Gastroesophageal sphincter (tissue), 4 donors: ENCODE measurements around the gene RBM33. TPM values are rescaled to one million over a fixed set of nuclear protein-coding genes. Genes with fewer than 3 reads are reported as not detected.

Source experiments
- ATAC-seq: fragments of 150-250 bp; one replicate; pipeline ENCODE4 v1.9.1; 2016; ENCODE audit warnings: mild to moderate bottlenecking, moderate library complexity
- H3K27ac ChIP-seq, 4 donors: fragments of 200-600 bp; sonication (generic) in 3 of 4; 1 replicate in 3 of 4; 2 replicates in 1 of 4; pipeline ENCODE4 v1.5.1; 2016 to 2019
- H3K27me3 ChIP-seq: fragments of 200-600 bp; sonication (generic); one replicate; pipeline ENCODE4 v1.5.1; 2019
- H3K36me3 ChIP-seq, 2 donors: fragments of 200-600 bp; sonication (generic); one replicate each; pipeline ENCODE4 v1.5.1; 2019; ENCODE audit warnings: control low read depth in 1 of 2
- H3K4me1 ChIP-seq, 3 donors: fragments of 200-600 bp; sonication (generic); 1 replicate in 2 of 3; 2 replicates in 1 of 3; pipeline ENCODE4 v1.5.1; 2016 to 2019; ENCODE audit warnings: control low read depth in 2 of 3
- H3K4me3 ChIP-seq, 2 donors: fragments of 200-600 bp; sonication (generic); one replicate each; pipeline ENCODE4 v1.5.1; 2019; ENCODE audit warnings: mild to moderate bottlenecking in 1 of 2, moderate library complexity in 1 of 2
- H3K9me3 ChIP-seq, 3 donors: fragments of 200-600 bp; sonication (generic); one replicate each; pipeline ENCODE4 v1.5.1; 2017 to 2019; ENCODE audit warnings: control low read depth in 2 of 3
- EP300 ChIP-seq: sonication (generic); formaldehyde crosslinking; IDR thresholded peaks from one replicate; pipeline ENCODE4 v1.6.1; 2017; ENCODE audit warnings: antibody characterized with exemption, mild to moderate bottlenecking
- POLR2A ChIP-seq, 2 donors: fragments of 450-650 bp; IDR thresholded peaks; one replicate each; pipeline ENCODE4 v1.6.1; 2017; ENCODE audit warnings: antibody characterized with exemption in 2 of 2, mild to moderate bottlenecking in 2 of 2, moderate library complexity in 1 of 2
- POLR2AphosphoS5 ChIP-seq: sonication (generic); formaldehyde crosslinking; IDR thresholded peaks from one replicate; pipeline ENCODE4 v1.6.1; 2017; ENCODE audit warnings: antibody characterized with exemption
- WGBS, 2 donors: methylation state at CpG; one replicate each; pipeline ENCODE4 v1.1.5; 2018; ENCODE audit warnings: low coverage in 1 of 2; 5-methylcytosine and 5-hydroxymethylcytosine counted together
- total RNA-seq, 4 donors: library from RNA; depleted of rRNA; stranded (reverse); fragments of >200 nt; gene quantifications; one replicate each; pipeline ENCODE4 v1.1.0, GENCODE V29; 2016
- TF ChIP-seq, protein P1 (sequence below), 4 experiments: fragments of 200-600 bp in 2 of 4; fragments of 450-650 bp in 2 of 4; sonication (generic) in 1 of 4; IDR thresholded peaks; one replicate each; pipeline ENCODE4 v1.5.1; 2017 to 2019; ENCODE audit warnings: antibody characterized with exemption in 4 of 4, mild to moderate bottlenecking in 2 of 4, moderate library complexity in 2 of 4

The RBM33 gene
- total RNA-seq, 4 donors from 2014 or later, result 25.2 to 67.4 (median 37.6) TPM

DNA sequence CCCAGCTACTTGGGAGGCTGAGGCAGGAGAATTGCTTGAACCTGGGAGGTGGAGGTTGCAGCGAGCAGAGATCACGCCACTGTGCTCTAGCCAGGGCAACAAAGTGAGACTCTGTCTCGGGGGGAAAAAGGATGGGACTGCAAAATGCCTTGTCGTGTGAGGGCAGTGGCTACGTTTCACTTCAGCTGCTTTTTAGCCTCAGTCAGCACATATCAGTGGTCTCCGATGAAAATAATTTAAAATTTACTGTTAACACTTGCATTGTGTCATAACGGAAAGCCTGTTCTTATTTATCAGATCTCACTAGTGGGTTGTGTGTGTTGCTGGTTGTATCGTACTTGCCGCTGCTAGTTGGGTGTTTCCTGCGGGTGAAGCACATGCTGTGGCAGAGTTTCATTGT, 61.9 kb downstream of the RBM33 start:
- no peak overlapping the region for H3K4me3 ChIP-seq
- 93 to 98% methylated on average over 4 to 5 of the region's 10 CpGs for WGBS, 2 donors
- peaks cover 0 to 92% of the 10 kb centered on the region in 2 donors for H3K36me3 ChIP-seq
- no peak overlapping the region for H3K27ac ChIP-seq
- no peaks in the 10 kb centered on the region for H3K27me3 ChIP-seq
- H3K9me3 ChIP-seq, result no peaks in the 10 kb centered on the region
- H3K4me1 ChIP-seq, result peaks cover 0 to 5% (median 0%) of the 10 kb centered on the region in 3 donors
- no peak for ATAC-seq
- TF ChIP-seq EP300 (no peak), POLR2A (IDR thresholded peaks at IDR 0.05) (no peak), POLR2AphosphoS5 (no peak)
- TF ChIP-seq, protein P1, sequence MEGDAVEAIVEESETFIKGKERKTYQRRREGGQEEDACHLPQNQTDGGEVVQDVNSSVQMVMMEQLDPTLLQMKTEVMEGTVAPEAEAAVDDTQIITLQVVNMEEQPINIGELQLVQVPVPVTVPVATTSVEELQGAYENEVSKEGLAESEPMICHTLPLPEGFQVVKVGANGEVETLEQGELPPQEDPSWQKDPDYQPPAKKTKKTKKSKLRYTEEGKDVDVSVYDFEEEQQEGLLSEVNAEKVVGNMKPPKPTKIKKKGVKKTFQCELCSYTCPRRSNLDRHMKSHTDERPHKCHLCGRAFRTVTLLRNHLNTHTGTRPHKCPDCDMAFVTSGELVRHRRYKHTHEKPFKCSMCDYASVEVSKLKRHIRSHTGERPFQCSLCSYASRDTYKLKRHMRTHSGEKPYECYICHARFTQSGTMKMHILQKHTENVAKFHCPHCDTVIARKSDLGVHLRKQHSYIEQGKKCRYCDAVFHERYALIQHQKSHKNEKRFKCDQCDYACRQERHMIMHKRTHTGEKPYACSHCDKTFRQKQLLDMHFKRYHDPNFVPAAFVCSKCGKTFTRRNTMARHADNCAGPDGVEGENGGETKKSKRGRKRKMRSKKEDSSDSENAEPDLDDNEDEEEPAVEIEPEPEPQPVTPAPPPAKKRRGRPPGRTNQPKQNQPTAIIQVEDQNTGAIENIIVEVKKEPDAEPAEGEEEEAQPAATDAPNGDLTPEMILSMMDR (IDR thresholded peaks at IDR 0.05), result no peak

DNA sequence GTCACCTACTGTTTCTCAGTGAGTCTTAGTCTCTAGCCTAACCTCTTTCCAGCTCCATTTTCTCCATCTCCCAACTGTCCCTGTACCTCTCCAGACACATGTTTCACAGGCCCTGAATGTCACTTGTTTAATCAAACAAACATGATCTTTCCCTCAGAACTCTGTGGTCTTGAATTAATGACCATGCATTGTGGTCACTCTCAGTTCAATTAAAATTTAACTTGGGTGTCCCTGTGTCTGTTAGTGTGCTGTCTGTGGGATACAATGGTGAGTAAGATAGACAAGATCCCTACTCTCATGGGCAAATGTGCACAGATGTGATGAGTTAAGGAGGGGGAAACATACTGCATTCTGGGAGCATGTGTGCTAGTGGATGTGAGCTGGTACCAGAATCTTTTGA, 65.0 kb downstream of the RBM33 start:
- no peak overlapping the region for H3K27ac ChIP-seq
- H3K4me1 ChIP-seq, result peaks cover 0 to 14% (median 0%) of the 10 kb centered on the region in 3 donors
- no peaks in the 10 kb centered on the region for H3K9me3 ChIP-seq
- ATAC-seq, result no peak
- no peaks in the 10 kb centered on the region for H3K27me3 ChIP-seq
- H3K4me3 ChIP-seq, result no peak overlapping the region
- TF ChIP-seq, protein P1 (IDR thresholded peaks at IDR 0.05), result no peak
- TF ChIP-seq EP300 (no peak), POLR2A (IDR thresholded peaks at IDR 0.05) (no peak), POLR2AphosphoS5 (no peak)
- peaks cover 0 to 88% of the 10 kb centered on the region in 2 donors for H3K36me3 ChIP-seq

DNA sequence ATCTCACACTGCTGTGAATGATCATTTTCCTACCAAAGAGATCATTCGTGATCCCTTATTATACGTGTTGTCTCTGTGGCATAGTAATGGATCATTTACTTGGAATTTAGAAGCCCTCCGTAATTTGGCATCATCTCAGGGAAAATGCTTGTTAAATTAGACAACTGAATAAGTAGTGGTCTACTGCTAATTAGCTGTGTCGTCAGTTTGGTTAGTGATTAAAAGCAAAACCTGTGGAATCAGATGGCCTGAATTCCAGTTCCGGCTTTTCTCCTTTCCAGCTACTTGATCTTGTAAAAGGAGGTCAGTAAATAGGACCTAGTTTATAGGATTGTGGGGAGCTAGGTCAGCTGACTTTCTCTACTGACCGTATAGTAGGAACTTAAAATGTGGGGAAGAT, 65.6 kb downstream of the RBM33 start:
- ATAC-seq, result no peak
- 78 to 86% methylated on average over 5 to 6 of the region's 6 CpGs for WGBS, 2 donors
- Histone ChIP-seq H3K4me3 (no peak overlapping the region), H3K36me3 (peaks cover 0 to 90% of the 10 kb centered on the region in 2 donors), H3K27ac (no peak overlapping the region), H3K27me3 (no peaks in the 10 kb centered on the region), H3K9me3 (no peaks in the 10 kb centered on the region), H3K4me1 (peaks cover 0 to 18% (median 0%) of the 10 kb centered on the region in 3 donors)
- TF ChIP-seq, protein P1 (IDR thresholded peaks at IDR 0.05), result no peak
- no peak for TF ChIP-seq POLR2A (IDR thresholded peaks at IDR 0.05)

DNA sequence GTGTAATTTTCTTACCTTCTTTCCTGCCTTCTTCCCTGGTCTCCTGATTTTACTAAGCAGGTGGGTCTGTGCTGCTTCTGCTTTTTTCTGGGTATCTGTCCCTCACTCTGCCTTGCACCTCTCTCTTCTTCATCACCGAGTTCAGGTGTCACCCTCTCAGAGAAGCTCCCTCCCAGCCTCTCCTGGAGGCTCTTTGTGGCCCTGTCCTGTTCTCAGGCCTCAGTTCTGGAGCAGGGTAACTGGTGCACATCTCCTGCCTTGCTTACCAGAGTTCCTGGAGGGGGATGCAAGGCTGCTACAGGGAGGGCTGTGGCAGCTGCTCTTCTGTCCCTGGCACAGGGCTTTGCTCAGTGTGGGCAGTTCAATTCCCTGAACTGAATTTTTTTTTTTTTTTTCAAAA, 66.1 kb downstream of the RBM33 start:
- Histone ChIP-seq H3K36me3 (peaks cover 0 to 94% of the 10 kb centered on the region in 2 donors), H3K4me1 (peaks cover 0 to 18% (median 0%) of the 10 kb centered on the region in 3 donors), H3K4me3 (no peak overlapping the region), H3K27me3 (no peaks in the 10 kb centered on the region), H3K27ac (no peak overlapping the region), H3K9me3 (no peaks in the 10 kb centered on the region)
- TF ChIP-seq EP300, result no peak
- TF ChIP-seq POLR2AphosphoS5, result no peak
- TF ChIP-seq, protein P1 (IDR thresholded peaks at IDR 0.05), result no peak
- TF ChIP-seq POLR2A (IDR thresholded peaks at IDR 0.05), result no peak
- WGBS, 2 donors, result 90 to 100% methylated on average over 1 of the region's 1 CpG
- ATAC-seq, result no peak

DNA sequence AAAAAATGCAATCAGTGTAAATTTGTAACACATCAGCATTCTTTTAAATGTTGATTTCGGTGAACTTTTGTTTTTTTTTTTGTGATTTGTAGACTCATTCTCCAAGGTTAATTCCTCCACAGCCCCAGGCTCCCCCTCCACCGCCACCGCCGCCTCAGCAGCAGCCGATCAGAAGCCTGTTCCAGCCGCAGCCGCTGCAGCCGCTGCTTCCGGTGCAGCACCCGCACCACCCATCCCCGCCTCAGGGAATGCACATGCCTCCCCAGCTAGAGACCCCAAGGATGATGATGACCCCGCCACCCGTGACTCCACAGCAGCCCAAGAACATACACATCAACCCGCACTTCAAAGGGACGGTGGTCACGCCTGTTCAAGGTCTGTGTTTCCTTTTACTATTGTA, 66.6 kb downstream of the RBM33 start:
- peaks cover 0 to 18% (median 0%) of the 10 kb centered on the region in 3 donors for H3K4me1 ChIP-seq
- whole genome bisulfite sequencing, 2 donors, result 97 to 100% methylated on average over 1 to 8 of the region's 16 CpGs
- no peak for ATAC-seq
- no peak overlapping the region for H3K4me3 ChIP-seq
- H3K27me3 ChIP-seq, result no peaks in the 10 kb centered on the region
- no peak overlapping the region for H3K27ac ChIP-seq
- H3K9me3 ChIP-seq, result no peaks in the 10 kb centered on the region
- TF ChIP-seq, protein P1 (IDR thresholded peaks at IDR 0.05), result no peak
- no peak for TF ChIP-seq POLR2AphosphoS5
- no peak for TF ChIP-seq POLR2A (IDR thresholded peaks at IDR 0.05)
- TF ChIP-seq EP300, result no peak
- peaks cover 0 to 89% of the 10 kb centered on the region in 2 donors for H3K36me3 ChIP-seq
